ENCODE data around the gene TRABD. TPM values are rescaled to one million over a fixed set of nuclear protein-coding genes. Genes with fewer than 3 reads are reported as not detected.
A peak's percentile ranks its signal among the peaks of the same experiment; 100 is the strongest.

The TRABD gene
- total and polyA plus RNA-seq, 4 experiments from 2014 or later = 51.5 to 126 (median 92.8) TPM

GRCh38 chr22:50190941-50191741 lies 5.4 kb downstream of the TRABD start:
- H3K36me3 Mint-ChIP-seq = peaks cover 0 to 22% of the 10 kb centered on the region in 2 donors
- intact Hi-C loops (cut with micrococcal nuclease) = loop anchor here (1.0 to 5.0 kb wide), 5 partner anchors 9 to 430 kb away; partner anchors contain the start of genes SCO2 and TUBGCP6
- Histone ChIP-seq H3K27ac (ENCODE audit: low read depth, low read length) (peak overlapping the region; percentile 97), H3K4me1 (ENCODE audit: insufficient read depth, low read length) (peaks cover 68% of the 10 kb centered on the region), H3K27me3 (ENCODE audit: insufficient read depth, low read length) (no peaks in the 10 kb centered on the region), H3K36me3 (ENCODE audit: insufficient read depth, low read length) (peaks cover 21% of the 10 kb centered on the region), H3K9me3 (ENCODE audit: control insufficient read depth in 1 of 2, low read length in 2 of 2) (no peaks in the 10 kb centered on the region), H3K4me3 (ENCODE audit: low read length in 2 of 2) (peak overlapping the region; percentile 52 to 91)
- peak overlapping the region; percentile 96 to 100 (median 99) for H3K27ac Mint-ChIP-seq
- POLR2A ChIA-PET (ENCODE audit: partially characterized antibody) = interaction anchor here (0.7 to 4.5 kb wide), 27 partner anchors 9 to 430 kb away, joined by 3 to 73 read pairs (median 5); partner anchors contain the start of genes HDAC10, LMF2, NCAPH2 and SELENOO
- DNase-seq = peak; percentile 85 to 94 (median 88)
- H3K4me3 Mint-ChIP-seq = peak overlapping the region; percentile 84 to 95 (median 90)
- no peaks in the 10 kb centered on the region for H3K27me3 Mint-ChIP-seq
- CTCF ChIA-PET (ENCODE audit: partially characterized antibody) = interaction anchor here (0.7 to 2.6 kb wide), 10 partner anchors 17 to 437 kb away, joined by 3 to 11 read pairs (median 4); partner anchors contain the start of genes ARSA and SCO2
- H3K4me1 Mint-ChIP-seq = peaks cover 16 to 57% (median 41%) of the 10 kb centered on the region in 4 donors
- H3K9me3 Mint-ChIP-seq = no peaks in the 10 kb centered on the region

DNA sequence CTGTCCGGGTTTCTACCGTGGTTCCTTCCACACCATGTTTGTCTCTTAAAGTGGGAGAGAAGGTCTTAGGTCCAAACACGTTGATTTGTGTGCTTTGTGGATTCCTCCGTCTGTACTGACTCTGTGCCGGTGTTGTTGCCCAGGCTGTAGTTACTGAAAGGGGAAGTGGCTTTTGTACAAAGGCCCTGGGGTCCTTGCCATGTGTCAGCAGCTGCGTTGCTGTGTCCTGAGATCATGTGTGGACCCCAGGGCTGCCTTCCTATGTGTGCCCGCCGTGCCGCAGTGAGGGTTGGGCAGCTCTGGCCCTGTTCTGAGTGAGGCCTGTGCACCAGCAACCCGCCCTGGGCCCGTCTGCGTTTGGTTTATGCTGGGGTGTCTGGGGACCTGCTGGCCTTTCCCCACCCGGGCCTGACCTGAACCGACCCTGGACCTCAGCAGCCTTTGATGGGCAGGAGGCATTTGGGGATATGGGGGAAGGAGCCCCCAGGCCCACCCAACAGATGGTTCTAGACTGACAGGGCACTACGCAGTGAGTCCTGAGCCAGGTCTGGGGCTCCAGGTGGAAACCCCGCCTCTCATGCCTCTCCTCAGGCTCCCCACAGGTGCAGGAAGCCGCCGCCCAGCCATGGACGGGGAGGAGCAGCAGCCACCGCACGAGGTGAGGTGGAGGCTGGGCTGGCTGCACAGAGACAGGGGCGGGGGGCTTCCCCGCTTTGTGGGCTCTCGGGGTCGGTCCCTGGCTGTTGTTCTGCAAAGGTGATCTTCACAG lies 6.9 kb downstream of the TRABD start:
- H3K9me3 Mint-ChIP-seq = no peaks in the 10 kb centered on the region
- H3K9me3 ChIP-seq (ENCODE audit: control insufficient read depth in 1 of 2, low read length in 2 of 2) = no peaks in the 10 kb centered on the region
- ChIA-PET POLR2A (ENCODE audit: partially characterized antibody) (interaction anchor here (1.6 to 4.5 kb wide), 5 partner anchors 8 to 231 kb away, joined by 6 to 73 read pairs (median 14); partner anchors contain the start of genes HDAC10, SELENOO and TUBGCP6), CTCF (ENCODE audit: partially characterized antibody) (interaction anchor here (1.3 kb wide), 1 partner anchor 22 kb away, joined by 4 read pairs; no protein-coding TSS in a partner anchor)
- peaks cover 12 to 46% (median 32%) of the 10 kb centered on the region in 4 donors for H3K4me1 Mint-ChIP-seq
- H3K27me3 Mint-ChIP-seq = no peaks in the 10 kb centered on the region
- H3K36me3 ChIP-seq (ENCODE audit: insufficient read depth, low read length) = peaks cover 25% of the 10 kb centered on the region
- DNase-seq = peak; percentile 59 to 80 (median 68)
- H3K27ac Mint-ChIP-seq = peak overlapping the region; percentile 96 to 100 (median 99)
- H3K27ac ChIP-seq (ENCODE audit: low read depth, low read length) = peak overlapping the region; percentile 97
- peak overlapping the region; percentile 67 to 95 (median 88) for H3K4me3 Mint-ChIP-seq
- peaks cover 57% of the 10 kb centered on the region for H3K4me1 ChIP-seq (ENCODE audit: insufficient read depth, low read length)
- H3K36me3 Mint-ChIP-seq = peaks cover 0 to 20% of the 10 kb centered on the region in 2 donors
- no peaks in the 10 kb centered on the region for H3K27me3 ChIP-seq (ENCODE audit: insufficient read depth, low read length)
- H3K4me3 ChIP-seq (ENCODE audit: low read length in 2 of 2) = peak overlapping the region in 1 of 2 donors; percentile 48
- intact Hi-C loops (cut with micrococcal nuclease) = loop anchor here (5.0 kb wide), 1 partner anchor 335 kb away; the partner anchor contains the start of gene SCO2

DNA sequence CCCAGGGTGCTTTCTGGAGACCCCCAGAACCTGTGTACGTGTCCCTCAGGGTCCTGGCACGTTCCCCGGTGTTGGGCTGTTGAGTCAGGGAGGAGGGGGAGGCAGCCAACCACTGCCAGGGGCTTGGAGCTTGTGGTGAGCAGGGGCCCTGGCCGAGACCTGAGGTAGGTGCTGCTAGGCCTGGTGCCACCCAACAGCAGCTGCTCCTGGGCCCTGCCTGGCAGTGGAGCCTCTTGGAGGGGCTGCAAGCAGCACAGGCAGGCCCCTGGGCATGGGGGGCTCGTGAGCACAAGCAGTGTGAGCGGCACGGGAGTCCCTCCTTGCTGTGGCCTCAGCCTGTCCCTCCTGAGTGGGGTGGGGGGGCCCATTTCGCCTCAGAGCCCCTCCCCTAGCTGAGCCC lies 7.9 kb downstream of the TRABD start:
- H3K27me3 ChIP-seq (ENCODE audit: insufficient read depth, low read length) = no peaks in the 10 kb centered on the region
- H3K36me3 ChIP-seq (ENCODE audit: insufficient read depth, low read length) = peaks cover 27% of the 10 kb centered on the region
- intact Hi-C loops (cut with micrococcal nuclease) = loop anchor here (5.0 kb wide), 1 partner anchor 334 kb away; the partner anchor contains the start of gene SCO2
- peak in 1 of 5 donors; percentile 31 for DNase-seq
- peak overlapping the region in 2 of 7 donors; percentile 98 for H3K27ac Mint-ChIP-seq
- no peak overlapping the region for H3K4me3 ChIP-seq (ENCODE audit: low read length in 2 of 2)
- peaks cover 52% of the 10 kb centered on the region for H3K4me1 ChIP-seq (ENCODE audit: insufficient read depth, low read length)
- no peaks in the 10 kb centered on the region for H3K27me3 Mint-ChIP-seq
- CTCF ChIA-PET (ENCODE audit: partially characterized antibody) = no interaction called here
- peaks cover 0 to 20% of the 10 kb centered on the region in 2 donors for H3K36me3 Mint-ChIP-seq
- no peaks in the 10 kb centered on the region for H3K9me3 ChIP-seq (ENCODE audit: control insufficient read depth in 1 of 2, low read length in 2 of 2)
- no peaks in the 10 kb centered on the region for H3K9me3 Mint-ChIP-seq
- H3K4me1 Mint-ChIP-seq = peaks cover 14 to 38% (median 31%) of the 10 kb centered on the region in 4 donors
- no peak overlapping the region for H3K4me3 Mint-ChIP-seq
- peak overlapping the region; percentile 97 for H3K27ac ChIP-seq (ENCODE audit: low read depth, low read length)
- POLR2A ChIA-PET (ENCODE audit: partially characterized antibody) = interaction anchor here (0.9 kb wide), 1 partner anchor 57 kb away, joined by 4 read pairs; the partner anchor contains the start of gene HDAC10

DNA sequence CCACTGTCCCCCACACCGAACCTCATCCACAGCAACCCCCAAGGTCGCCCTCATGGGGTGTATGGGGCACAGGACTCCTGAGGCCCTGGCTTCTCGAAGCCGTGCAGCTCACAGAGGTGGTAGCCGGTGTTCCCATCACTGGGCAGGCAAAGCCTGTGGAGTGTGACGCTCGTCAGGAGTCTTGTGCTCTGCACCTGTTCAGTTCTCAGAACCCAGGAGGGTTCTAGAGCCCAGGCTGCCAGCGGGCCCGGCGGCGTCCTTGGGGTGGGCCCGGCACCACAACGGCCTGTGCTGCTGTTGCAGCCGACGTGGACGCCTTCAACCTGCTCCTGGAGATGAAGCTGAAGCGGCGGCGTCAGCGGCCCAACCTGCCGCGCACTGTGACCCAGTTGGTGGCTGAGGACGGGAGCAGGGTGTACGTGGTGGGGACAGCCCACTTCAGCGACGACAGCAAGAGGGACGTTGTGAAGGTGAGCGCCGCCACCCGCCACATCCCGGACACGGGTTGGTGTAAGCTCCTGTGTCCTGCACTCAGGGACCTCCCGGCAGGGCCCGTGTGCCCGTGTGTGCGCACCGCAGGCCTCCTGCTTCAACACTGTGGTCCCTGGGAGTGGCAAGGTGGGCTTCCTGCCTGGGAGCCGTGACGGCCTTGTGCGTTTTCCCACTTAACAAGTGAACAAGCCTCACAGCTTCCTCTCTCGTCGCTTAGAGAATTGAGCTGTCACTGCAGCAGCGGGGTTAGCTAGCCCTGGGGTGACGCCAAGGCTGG lies 8.5 kb downstream of the TRABD start:
- Histone ChIP-seq H3K36me3 (ENCODE audit: insufficient read depth, low read length) (peaks cover 27% of the 10 kb centered on the region), H3K27me3 (ENCODE audit: insufficient read depth, low read length) (no peaks in the 10 kb centered on the region), H3K4me3 (ENCODE audit: low read length in 2 of 2) (no peak overlapping the region), H3K4me1 (ENCODE audit: insufficient read depth, low read length) (peaks cover 46% of the 10 kb centered on the region), H3K9me3 (ENCODE audit: control insufficient read depth in 1 of 2, low read length in 2 of 2) (no peaks in the 10 kb centered on the region), H3K27ac (ENCODE audit: low read depth, low read length) (no peak overlapping the region)
- Mint-ChIP-seq H3K36me3 (peaks cover 0 to 20% of the 10 kb centered on the region in 2 donors), H3K27ac (peak overlapping the region in 3 of 7 donors; percentile 4 to 60 (median 15)), H3K27me3 (no peaks in the 10 kb centered on the region), H3K9me3 (no peaks in the 10 kb centered on the region), H3K4me1 (peaks cover 14 to 36% (median 28%) of the 10 kb centered on the region in 4 donors), H3K4me3 (no peak overlapping the region)
- intact Hi-C loops (cut with micrococcal nuclease) = loop anchor here (5.0 kb wide), 1 partner anchor 333 kb away; the partner anchor contains the start of gene SCO2
- peak in 1 of 5 donors; percentile 37 for DNase-seq
- POLR2A ChIA-PET (ENCODE audit: partially characterized antibody) = interaction anchor here (0.6 to 1.3 kb wide), 3 partner anchors 7 to 109 kb away, joined by 3 to 4 read pairs (median 3); partner anchors contain the start of gene HDAC10
- CTCF ChIA-PET (ENCODE audit: partially characterized antibody) = interaction anchor here (0.7 kb wide), 1 partner anchor 48 kb away, joined by 3 read pairs; no protein-coding TSS in a partner anchor

DNA sequence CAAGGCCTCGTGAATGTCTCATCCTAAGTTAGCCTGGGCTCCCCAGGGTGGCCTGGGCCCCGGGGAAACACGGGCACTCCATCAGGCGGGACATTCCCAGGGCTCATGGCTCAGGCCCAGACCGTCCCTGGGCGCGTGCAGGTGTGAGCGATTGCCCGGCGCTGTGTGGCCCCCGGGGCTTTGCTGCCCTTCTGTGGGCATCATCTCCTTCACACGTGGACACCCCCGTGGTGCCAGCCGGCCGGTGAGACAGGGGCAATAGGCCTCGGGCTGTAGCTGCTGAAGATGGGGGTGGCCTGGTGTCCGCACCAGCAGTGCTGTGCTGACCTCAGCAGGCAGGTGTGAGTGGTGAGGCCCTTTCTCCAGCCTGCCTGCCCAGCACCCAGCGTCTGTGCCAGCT lies 10.5 kb downstream of the TRABD start:
- intact Hi-C loops (cut with micrococcal nuclease) = no loop called here
- POLR2A ChIA-PET (ENCODE audit: partially characterized antibody) = interaction anchor here (0.6 to 1.4 kb wide), 2 partner anchors 9 to 15 kb away, joined by 3 to 5 read pairs; no protein-coding TSS in a partner anchor
- CTCF ChIA-PET (ENCODE audit: partially characterized antibody) = interaction anchor here (1.1 kb wide), 1 partner anchor 10 kb away, joined by 3 read pairs; no protein-coding TSS in a partner anchor
- peaks cover 35% of the 10 kb centered on the region for H3K4me1 ChIP-seq (ENCODE audit: insufficient read depth, low read length)
- no peaks in the 10 kb centered on the region for H3K27me3 ChIP-seq (ENCODE audit: insufficient read depth, low read length)
- Mint-ChIP-seq H3K9me3 (no peaks in the 10 kb centered on the region), H3K27ac (peak overlapping the region in 2 of 7 donors; percentile 29 to 60), H3K36me3 (peaks cover 0 to 17% of the 10 kb centered on the region in 2 donors), H3K27me3 (no peaks in the 10 kb centered on the region), H3K4me1 (peaks cover 9 to 24% (median 20%) of the 10 kb centered on the region in 4 donors), H3K4me3 (no peak overlapping the region)
- peak in 1 of 5 donors; percentile 15 for DNase-seq
- peaks cover 27% of the 10 kb centered on the region for H3K36me3 ChIP-seq (ENCODE audit: insufficient read depth, low read length)
- no peak overlapping the region for H3K27ac ChIP-seq (ENCODE audit: low read depth, low read length)
- H3K4me3 ChIP-seq (ENCODE audit: low read length in 2 of 2) = no peak overlapping the region
- H3K9me3 ChIP-seq (ENCODE audit: control insufficient read depth in 1 of 2, low read length in 2 of 2) = no peaks in the 10 kb centered on the region
